SK-MEL-5 (cell line): ENCODE data around the gene DCAF6. TPM values are rescaled to one million over a fixed set of nuclear protein-coding genes. Genes with fewer than 3 reads are reported as not detected.
"Not testable (repeated sequence)": the region's sequence is repeated elsewhere in the genome, so short reads cannot be mapped to it uniquely, and the experiment has no call there.

Source experiments
- DNase-seq: peaks from one replicate; pipeline ENCODE4 v3.0.0-alpha.2; 2016; ENCODE audit warnings: low read depth, low spot score
- in situ Hi-C: cut with HindIII; loops from 2 replicates; pipeline ENCODE4 v1.10.0; 2016; ENCODE audit warnings: low sequenced_read_pairs, high pct_unique_total_duplicates, low pct_unique_long_range_greater_than_20kb
- polyA plus RNA-seq, 2 experiments: library from polyadenylated mRNA; depleted of rRNA; stranded (reverse); fragments of >200 nt; gene quantifications; 2 replicates each; pipeline ENCODE4 v1.2.3, GENCODE V29; 2015
- total RNA-seq: library from RNA; depleted of rRNA; stranded (reverse); fragments of >200 nt; shearing (Covaris generic); gene quantifications from 2 replicates; pipeline ENCODE4 v1.2.3, GENCODE V29; 2014; rRNA removed

The DCAF6 gene
- 29.6 and 29.7 TPM in 2 replicates for total RNA-seq
- 23.8 and 30.5 TPM in 2 replicates for polyA plus RNA-seq (2015; cell fraction: cytosol; rRNA removed)
- polyA plus RNA-seq (2015; cell fraction: nucleus; rRNA removed), result 13.5 and 32.4 TPM in 2 replicates

DNA sequence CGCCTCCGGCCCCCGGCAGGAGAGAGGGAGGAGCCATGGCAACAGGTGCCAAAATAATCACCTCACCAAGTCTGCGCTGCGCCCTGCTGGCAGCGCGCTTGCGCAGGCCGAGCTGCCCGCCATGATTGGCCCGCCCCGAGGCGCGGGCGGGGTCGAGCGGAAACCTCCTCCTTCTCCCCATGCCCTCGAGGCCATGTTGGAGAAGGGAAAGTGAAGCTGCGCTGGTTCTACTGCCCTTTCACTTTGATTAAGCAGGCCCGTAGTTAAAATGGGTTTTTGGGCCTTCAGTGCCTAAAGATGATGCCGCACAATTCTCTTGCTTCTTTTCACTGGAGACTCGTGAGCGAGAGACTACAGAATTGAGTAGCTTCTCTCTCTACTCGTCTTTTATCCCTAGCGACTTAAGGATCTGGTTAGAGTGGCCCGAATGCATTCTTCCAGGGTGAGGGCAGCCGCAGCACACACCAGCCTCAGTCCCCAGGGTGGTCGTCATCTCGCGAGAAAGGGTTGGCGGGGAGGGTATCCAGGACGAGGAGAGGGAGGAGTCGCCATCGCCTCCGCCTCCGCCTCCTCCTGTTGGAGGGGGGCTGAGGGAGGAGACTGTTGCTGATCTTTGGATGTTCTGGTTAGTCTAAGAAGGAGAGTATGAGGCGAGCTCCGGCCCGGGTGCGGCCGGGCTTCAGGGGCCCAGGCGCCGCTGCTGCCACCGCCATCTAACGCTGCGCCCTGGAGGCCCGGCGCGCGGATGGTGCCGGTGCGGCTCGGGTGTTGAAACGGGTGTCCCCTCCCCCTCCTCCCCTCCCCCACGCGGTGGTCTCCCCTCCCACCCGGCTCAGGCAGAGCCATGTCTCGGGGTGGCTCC, at the start of gene DCAF6:
DCAF6 (plus strand) TSS at position 616 of the 862 bp plus-strand sequence; CDS start at position 845, 229 bp downstream.
- DNase-seq, result peak; percentile 98
- in situ Hi-C loops, result no loop called here

- in situ Hi-C loops, DNase-seq: not testable (repeated sequence)
Observed at GRCh38 chr1:167887187-167887586, 49.3 kb upstream of the DCAF6 start.

GRCh38 chr1:167890400-167890799, 46.1 kb upstream of the DCAF6 start:
- no peak for DNase-seq
- in situ Hi-C loops, result no loop called here

DNA sequence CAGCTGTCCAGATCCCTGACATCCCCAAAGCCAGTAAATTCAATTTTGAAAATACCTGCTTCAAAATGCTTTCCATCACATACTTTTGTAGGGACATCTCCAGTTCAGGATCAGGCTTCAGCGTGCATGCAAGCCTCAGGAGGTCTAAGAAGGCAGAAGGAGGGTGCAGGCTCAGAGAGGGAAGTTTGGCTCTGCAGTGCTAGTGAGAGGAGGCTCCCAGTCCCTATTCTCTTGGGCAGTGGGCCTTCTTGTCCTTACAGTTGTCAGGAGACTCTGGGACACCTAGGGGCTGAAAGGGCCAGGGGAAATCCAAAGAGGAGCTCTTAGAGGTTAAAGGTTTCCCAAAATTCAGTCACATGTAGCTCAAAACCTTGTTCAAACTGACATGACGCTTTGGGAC, 42.7 kb upstream of the DCAF6 start:
- in situ Hi-C loops, result no loop called here
- DNase-seq, result no peak

DNA sequence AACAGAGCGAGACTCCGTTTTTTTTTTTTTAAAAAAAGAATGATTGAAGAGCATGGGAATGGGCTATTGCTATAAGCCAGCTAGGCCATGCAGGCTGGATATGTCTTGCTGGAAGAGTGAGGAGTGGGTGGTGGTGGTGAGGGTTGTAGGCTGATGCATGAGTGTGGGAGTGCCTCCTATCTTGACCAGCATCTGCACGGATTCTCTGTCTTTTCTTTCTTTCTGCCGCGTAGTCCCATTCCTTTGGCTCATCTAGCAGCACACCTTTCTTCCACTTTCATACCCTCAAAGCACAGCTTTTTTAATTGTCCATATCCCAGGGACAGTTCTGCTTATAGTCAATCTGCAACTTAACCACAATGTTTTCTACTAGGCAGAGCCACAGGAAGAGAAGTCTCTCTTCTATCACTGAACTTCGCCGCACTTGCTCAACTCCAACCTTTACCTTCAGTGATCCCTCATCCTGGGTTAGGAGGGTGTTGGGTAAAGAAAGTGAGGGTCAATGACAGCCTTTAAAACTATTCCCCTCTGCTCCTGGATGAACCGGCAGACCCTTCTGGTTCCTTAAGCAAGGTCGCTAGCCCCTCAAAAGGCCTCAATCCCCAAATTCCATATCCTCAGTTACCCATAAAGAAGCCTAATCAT, 37.8 kb upstream of the DCAF6 start:
- in situ Hi-C loops, result no loop called here
- DNase-seq, result no peak

DNA sequence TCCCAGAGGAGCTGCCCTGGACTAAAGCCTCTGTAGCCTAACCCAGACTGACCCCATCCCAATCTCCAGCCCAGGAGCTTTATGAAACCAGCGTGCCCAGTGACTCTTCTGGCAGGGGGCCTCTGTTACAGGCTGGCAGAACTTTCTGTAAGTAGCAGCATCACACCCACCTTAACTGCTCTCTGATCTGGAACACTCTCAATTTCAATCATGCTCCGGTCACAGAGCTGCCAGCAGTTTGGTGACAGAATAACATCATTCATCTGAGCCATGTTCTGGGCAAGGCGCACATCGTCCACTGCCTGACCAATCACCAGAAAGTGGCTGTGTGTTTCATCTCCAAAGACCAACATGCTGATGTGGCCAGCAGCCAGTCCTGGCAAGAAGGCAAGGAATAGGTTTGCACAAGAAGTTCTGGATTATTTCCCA, 37.2 kb upstream of the DCAF6 start:
- in situ Hi-C loops, result no loop called here
- no peak for DNase-seq

- no peak for DNase-seq
- in situ Hi-C loops, result no loop called here
Observed at GRCh38 chr1:167900907-167901306, 35.6 kb upstream of the DCAF6 start.

DNA sequence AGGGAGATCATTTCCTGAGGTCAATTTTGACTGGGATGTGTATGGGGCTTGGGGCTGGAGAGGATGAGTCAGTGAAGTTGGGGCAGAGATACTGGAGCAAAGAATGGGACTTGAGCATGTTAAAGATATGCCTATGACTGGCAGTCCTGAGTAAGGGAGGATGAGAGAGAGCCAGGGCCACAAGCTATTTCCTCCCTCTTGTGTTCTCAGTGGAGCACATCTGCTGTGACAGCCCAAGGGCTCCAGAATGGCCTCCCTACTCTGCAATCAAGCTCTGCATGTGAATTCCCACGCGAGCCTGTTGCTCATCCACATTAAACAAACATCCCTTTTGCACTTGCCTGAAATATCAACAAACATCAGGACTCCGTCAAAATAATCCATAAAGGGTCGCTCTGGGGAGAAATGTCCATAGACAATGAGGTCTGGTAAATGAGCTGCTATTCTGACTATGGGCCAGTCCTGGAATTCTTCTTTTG, 31.8 kb upstream of the DCAF6 start:
- in situ Hi-C loops, result no loop called here
- DNase-seq, result no peak

- no peak for DNase-seq
- in situ Hi-C loops, result no loop called here
Observed at GRCh38 chr1:167905182-167905581, 31.3 kb upstream of the DCAF6 start.

- in situ Hi-C loops, result no loop called here
- no peak for DNase-seq
Observed at GRCh38 chr1:167905671-167906070, 30.8 kb upstream of the DCAF6 start.

DNA sequence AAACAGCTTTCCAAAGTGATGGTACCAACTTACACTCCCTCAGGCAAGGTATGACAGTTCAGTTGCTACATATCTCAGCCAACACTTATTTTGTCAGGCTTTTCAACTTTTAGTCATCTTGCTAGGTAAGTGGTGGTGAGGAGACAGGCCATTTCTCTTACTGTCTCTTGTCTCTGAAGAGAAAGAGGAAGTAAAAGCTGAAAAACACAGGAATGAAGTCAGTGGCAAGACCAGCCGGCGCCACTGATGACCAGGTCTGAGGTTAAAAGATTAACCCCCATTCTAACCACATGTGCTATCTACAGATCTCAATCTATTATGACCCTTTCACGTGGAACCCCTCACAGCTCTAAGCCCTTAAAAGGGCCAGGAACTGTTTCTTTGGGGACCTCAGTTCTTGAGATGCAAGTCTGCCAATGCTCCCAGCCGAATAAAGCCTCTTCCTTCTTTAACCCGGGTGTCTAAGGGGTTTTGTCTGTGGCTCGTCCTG, 26.7 kb upstream of the DCAF6 start:
- no peak for DNase-seq
- in situ Hi-C loops, result no loop called here

GRCh38 chr1:167910530-167910929, 26.0 kb upstream of the DCAF6 start:
- no peak for DNase-seq
- in situ Hi-C loops, result no loop called here

DNA sequence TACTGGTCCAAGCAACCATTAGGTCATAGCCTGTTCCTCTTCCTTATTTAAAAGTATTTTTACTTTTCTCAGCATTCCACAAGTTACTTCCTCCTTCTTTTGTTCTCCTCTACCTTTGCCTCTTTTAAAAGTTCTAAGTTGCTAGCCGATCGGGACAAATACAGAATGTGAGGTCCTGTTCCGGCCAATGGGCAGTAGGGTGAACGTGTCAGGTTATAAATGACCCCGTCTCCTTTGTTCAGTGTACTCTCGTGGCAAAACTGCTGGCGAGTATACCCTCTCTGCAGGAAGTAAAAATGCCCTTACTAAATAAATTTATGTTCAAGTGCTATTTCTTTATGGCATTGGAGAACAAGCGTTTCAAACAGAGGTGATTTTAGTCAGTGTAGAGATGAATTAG, 25.1 kb upstream of the DCAF6 start:
- no peak for DNase-seq
- in situ Hi-C loops, result no loop called here

- no peak for DNase-seq
- in situ Hi-C loops, result no loop called here
Observed at GRCh38 chr1:167912294-167912693, 24.2 kb upstream of the DCAF6 start.

- DNase-seq, result no peak
- in situ Hi-C loops, result no loop called here
Observed at GRCh38 chr1:167913895-167914496, 22.5 kb upstream of the DCAF6 start, which contains the start of gene ADCY10. Gene ADCY10, minus strand, starts transcription at chr1:167914134. Its CDS starts 8,994 bp downstream, at chr1:167905140.

DNA sequence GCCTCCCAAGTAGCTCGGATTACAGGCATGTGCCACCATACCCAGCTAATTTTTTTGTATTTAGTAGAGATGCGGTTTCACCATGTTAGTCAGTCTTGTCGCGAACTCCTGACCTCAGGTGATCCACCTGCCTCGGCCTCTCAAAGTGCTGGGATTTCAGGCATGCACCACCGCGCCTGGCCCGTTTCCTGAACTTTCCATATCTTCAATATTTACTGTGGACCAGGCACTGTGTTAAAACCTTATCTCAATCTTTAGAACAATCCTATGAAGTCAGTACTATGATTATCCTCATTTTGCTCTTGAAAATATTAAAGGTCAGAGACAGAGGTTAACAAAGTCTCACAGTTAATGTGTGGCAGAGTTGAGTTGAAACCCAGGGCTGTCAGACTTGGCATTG, 20.9 kb upstream of the DCAF6 start:
- in situ Hi-C loops, result no loop called here
- DNase-seq, result no peak

DNA sequence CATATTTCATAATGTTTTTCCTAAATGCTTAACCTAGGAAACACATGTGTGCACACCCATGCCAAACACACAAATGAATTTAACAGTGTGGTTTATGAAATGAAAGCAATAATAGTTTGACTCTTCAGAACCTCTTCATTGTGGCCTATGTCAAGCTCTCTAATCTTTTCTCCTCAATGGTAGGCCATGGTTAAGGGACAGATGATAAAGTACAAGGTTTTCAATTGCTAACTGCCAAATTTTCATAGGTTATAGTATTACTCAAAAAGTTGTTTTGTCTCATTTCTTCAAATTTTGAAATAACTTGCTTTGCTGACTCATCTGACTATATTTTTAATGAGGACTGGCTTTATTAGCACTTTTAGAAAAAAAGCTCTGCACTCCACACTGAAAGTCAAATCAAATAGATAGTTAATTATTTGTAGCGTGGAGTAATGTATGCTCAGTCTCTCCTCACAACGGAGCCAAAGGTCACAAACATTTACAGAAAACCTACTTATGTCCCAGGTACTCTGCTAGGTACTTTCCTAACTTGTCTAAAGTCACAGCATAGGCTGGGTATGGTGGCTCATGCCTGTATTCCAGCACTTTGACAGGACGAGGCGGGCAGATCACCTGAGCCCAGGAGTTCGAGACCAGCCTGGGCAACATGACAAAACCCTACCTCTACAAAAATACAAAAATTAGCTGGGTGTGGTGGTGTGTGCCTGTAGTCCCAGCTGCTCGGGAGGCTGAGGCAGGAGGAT, 19.5 kb upstream of the DCAF6 start:
- no peak for DNase-seq
- in situ Hi-C loops, result no loop called here
